SK-N-SH (cell line): Measurements from ENCODE around the gene MALAT1.

ENCODE experiments used
- CTCF ChIP-seq: fragments of 200-600 bp; sonication (generic); IDR thresholded peaks from 2 replicates; pipeline ENCODE4 v1.6.1; 2017; ENCODE audit warnings: antibody characterized with exemption, mild to moderate bottlenecking, moderate library complexity
- REST ChIP-seq: IDR thresholded peaks from 2 replicates; pipeline ENCODE4 v1.6.1; 2012; ENCODE audit warnings: mild to moderate bottlenecking, low read depth, low read length, moderate library complexity
- SIN3A ChIP-seq: IDR thresholded peaks from 2 replicates; pipeline ENCODE4 v1.6.1; 2012; ENCODE audit warnings: low read depth, mild to moderate bottlenecking, low read length, moderate library complexity, borderline replicate concordance

DNA sequence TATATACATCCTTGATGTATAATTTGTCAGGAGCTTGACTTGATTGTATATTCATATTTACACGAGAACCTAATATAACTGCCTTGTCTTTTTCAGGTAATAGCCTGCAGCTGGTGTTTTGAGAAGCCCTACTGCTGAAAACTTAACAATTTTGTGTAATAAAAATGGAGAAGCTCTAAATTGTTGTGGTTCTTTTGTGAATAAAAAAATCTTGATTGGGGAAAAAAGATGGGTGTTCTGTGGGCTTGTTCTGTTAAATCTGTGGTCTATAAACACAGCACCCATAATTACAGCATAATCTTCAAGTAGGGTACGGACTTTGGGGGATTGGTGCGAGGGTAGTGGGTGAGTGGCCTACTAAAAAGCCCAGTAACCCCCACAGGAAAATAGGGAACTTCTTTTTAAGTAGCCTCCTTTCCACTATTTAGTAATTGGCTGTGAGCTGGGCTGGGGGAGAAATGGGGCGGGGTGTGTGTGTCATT, 7.5 kb downstream of the MALAT1 start:
- TF ChIP-seq SIN3A (0 out of 2 replicates have a peak, but pooled peaks have one; percentile 31), REST (no peak), CTCF (no peak)
